NK-92 (cell line): ENCODE results near the gene PDCD10.

Source experiments
- DNase-seq: peaks from one replicate; lab custom pipeline; 2025; ENCODE audit not compliant: unreplicated experiment; lab: John Stamatoyannopoulos, UW

Gene PDCD10

DNA sequence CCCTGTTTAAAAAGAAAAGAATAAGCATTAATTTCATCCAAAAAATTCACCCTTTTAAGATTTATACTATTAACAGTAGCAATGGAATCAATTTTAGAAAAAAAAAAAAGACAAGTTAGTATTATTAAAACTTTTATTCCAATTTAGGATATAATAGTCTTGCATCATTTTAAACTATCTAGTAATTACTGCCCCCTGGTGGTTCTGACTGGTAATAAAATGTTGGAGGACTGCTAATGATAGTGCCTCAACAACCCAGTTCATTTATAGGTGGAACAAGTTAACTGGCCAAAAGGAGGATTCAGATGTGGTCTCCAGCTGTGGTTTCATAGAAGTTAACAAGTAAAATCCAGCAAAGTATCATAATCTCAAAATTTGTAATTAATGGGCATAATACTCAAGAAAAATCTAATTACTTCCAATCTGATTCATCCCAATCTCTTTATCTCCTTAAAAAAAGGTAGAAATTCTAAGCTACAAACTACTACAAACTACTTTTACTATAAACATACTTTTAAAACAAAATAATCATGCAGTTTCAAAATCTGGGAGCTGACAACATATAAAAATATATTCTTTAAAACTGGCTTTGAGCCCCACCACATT is 50.2 kb downstream of the PDCD10 start:
- DNase-seq: peak; percentile 5

DNA sequence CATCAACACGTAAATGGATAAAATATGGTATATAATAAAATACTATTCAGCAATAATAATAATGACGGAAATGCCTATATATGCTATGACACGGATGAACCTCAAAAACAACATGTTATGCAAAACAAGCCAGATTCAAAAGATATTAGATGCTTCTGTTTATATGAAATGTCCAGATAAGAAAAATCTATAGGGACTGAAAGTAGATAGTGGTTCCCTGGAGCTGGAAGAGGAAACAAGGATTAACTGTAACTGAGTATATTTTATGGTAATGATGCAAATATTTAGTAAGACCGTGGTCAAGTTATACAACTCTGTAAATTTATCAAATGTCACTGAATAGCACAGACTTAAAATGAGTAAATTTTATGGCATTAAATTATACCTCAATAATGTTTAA is 55.2 kb downstream of the PDCD10 start:
- DNase-seq: no peak

DNA sequence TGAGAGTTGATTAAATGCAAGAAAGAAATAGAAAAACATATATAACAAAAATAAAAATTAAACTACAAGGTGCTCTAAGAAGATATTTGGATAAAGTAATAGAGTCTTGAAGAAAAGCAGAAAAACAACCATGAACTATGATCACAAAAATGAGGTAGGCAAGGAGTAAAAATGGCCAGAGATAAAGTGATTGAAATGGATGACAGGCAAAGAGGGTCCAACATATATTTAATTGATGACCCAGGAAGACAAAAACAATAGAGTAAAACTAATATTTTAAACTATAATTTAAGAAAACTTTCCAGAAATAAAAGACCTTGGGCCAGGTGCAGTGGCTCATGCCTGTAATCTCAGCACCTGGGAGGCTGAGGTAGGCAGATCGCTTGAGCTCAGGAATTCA is 58.8 kb downstream of the PDCD10 start:
- DNase-seq: no peak

DNA sequence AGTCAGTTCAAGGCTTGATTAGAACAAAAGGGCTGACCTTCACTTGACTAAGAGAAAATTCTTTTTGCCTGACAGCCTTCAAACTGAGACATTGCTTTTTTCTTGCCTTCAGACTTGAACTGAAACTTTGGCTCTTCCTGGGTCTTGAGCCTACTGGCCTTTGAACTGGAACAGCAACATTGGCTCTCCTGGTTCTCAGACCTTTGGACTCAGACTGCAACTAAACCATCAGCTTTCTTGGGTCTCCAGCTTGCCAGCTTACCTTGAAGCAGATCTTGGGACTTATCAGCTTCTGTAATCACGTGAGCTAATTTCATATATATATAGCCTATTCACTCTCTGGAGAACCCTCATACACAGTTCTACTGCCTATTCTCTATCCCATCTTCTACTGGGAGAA is 61.5 kb downstream of the PDCD10 start:
- DNase-seq: no peak

DNA sequence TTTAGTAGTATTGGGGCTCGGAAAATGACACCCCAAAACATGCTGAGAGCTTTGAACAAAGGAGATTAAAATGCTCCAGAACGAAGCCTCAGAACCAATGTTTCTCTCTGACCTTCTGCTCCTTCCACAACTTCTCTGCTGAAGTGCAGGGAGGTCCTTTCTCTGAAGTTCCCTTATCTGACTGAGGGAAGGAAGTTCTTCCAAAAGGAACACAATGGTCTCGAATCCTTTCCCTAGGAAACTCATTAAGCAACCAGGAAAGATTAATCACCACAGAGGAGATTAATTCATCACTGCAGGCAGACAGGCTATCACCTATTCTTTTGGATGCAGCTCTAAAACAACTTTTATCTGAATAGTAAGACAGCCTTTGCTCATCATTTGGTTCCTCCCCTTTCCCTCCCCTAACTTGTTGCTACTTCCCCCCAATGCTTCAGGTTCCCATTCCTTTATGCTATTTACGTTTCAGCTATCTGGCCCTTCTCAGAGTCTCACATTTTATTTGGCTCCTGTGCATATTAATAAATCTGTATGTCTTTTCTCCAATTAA is 62.7 kb downstream of the PDCD10 start:
- no peak for DNase-seq

DNA sequence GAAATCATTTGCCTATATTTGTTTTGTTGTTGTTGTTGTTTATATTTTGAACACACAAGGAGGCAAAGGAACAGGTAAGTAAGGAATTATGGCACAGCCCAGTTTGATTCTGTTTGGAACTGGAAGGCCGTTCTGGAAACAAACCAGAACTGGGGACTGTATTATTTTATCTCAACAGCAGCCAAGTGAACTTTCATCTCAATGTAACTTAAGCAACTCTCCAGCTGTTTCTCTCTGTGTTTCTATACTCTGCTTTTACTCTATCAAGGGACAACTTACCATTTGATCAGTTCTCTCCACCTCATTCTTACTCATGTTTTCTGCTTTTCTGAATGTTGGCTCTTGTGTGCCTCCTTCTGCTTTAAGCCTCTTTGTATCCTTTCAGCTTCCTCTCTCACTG is 65.0 kb downstream of the PDCD10 start:
- no peak for DNase-seq

DNA sequence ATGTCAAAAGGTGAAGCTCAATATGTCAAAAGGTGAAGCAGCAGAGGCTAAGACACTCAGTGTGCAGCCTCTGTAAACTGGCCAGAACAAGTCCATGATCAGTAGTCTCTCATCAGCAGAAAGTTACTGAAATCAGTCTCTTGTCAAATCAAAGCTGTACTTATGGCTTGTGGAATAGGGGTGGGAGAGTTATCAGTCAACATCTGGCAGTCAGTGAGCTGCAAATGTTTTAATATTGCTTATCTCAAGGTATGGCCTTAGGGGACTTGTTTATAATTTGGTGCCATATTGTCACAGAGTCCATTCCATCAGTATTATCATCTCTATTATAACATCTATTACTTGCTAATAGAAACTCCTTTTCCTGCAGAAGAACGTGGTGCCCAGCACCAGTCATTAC is 66.0 kb downstream of the PDCD10 start:
- DNase-seq: no peak

DNA sequence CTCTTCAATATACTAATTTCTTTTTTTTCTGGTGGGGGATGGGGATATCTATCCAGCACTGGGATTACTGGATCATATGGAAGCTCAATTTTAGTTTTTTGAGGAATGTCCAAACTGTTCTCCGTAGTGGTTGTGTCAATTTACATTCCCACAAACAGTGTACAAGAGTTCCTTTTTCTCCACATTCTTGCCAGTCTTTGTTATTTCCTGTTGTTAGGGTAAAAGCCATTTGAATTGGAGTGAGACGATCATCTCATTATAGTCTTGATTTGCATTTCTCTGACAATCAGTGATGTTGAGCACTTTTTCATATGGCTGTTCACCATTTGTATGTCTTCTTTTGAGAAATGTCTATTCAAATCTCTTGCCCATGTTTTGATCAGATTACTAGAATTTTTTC is 68.1 kb downstream of the PDCD10 start:
- DNase-seq: no peak

DNA sequence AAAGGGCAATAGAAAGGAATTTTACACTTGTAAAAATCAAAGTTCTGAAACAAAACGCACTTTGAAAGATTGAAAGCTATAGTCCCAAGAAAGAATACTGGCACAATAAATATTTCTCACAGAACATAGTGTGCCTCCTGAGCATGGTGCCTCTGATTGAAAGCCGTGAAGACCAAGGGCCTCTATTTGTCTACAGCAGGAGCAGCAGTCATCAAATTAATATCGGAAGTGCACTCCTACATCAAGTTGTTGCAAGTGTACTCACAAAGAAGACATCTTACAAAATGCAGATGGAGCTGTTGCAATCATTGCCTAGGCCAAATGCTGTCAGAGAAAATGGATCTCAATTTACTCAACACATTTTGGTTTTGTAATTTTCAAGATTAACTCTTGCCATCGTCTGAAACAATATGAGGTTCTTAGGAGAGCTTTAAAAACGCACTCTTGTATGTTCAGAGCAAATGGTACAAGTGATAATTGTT is 71.7 kb downstream of the PDCD10 start:
- DNase-seq: no peak

DNA sequence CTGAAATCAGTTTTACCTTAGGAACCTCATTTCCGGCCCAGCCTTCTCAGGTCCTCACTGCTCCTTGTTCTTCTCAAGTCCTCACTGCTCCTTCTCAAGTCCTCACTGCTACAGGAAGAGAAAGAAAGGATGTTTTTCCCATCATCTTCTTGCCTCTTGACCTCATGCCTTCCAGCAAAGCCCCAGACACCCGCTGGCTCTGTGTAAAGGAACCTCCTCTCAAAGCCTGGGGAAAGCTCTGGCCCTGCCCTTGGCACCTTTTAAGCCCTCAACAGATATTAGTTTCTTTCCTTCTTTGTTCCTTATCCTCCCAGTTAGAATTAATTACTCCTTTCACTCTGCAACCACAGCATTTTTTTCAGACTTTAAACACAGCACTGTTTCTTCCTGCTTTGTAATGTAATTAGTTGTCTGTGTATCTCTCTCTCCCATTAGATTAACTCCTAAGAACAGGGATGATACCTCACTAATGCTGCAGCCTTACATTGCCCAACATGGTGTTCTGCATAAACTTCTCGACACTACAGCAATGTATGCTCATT is 76.9 kb downstream of the PDCD10 start:
- no peak for DNase-seq

DNA sequence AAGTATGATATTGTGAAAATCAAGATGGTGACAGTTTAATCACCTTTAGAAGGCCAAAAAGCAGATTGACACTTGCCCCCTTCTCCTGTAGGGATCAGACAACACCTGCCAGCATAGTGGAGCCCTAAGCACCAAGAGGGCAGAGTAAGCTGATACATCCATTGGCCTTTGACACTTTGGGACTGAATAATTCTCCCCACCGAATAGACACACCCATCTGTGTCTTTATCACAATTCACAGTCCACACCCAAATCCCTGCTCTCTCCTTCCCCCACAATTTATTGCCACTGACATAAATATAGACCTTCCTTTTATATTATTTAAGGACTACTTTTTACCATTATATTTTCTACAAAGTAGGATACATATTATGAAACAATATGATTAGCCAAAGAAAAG is 77.9 kb downstream of the PDCD10 start:
- DNase-seq: no peak

DNA sequence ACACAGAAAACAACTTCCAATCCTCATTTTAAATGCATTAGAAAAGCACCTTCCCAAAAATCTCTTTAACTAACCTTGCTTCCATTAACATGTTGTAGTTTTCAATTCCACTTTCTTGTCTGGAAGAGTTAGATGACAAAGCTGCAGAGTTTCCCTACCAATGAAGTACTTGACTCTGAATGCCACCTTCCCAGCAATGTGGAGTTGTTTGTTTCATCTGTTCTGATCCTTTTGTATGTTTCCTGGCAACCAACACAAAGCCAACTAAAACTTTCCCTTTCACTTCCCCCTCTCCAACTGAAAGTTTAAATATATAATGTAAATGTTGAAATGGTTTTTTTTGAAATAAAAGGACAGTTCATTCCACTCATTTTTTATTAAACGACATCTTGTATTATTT is 80.9 kb downstream of the PDCD10 start, which contains the start of gene WDR49:
WDR49 (minus strand) TSS at position 183 of the 400 bp plus-strand sequence. CDS start 517 bp downstream, outside the sequence.
- DNase-seq: no peak

DNA sequence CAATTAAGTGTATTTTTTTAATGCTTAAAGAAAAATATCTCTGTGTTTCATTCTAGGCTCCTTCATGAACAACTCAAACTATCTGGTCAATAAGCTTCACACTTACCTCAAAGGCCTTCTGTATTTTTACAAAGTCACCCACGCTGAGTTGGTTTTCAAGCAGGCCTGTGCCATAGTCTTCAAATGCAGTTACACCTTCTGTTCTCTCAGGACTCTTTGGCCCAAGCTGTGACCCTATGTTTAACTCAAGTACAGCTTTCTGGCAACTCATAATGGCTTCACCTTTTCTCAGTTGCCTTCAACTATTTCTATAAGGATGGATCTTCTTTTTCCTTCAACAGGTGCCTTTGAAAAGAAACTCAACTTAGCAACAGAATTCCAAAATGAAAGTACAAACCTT is 81.5 kb downstream of the PDCD10 start:
- DNase-seq: no peak

DNA sequence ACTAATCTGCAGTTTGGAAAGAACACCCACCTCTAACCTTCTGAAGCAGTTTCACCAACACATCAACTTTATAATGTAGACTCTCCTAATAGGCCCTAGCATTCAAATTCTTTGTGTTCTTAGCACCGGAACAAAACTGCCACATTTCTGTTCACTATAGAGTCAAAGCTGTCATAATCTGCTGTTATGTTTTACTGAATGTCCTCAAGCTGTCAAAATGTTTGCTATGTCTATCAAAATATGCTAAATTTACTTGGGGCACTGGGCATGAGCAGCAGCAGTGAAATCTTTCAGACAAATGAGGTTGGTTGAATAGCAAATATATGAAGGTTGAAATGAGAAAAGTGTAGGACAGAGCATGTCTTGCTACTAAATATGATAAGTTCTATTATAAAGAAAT is 82.9 kb downstream of the PDCD10 start:
- DNase-seq: no peak

DNA sequence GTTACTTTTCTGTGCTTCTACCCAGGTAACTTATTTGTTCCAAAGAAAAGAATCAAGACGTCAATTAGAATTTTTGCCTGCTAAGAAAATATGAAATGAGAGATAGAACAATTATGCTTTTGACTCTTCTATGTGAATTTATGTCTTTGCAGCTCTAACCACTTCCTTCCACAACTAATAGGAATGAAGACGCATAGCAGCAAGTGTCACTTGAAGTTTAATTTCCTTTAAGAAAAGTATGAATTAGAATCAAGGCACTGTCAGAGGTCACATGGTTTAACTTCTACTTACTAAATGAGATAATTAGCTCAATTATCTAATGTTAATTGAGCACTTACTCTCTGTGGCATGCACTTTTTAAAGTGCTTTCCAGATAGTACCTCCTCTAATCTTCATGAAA is 84.2 kb downstream of the PDCD10 start:
- no peak for DNase-seq

DNA sequence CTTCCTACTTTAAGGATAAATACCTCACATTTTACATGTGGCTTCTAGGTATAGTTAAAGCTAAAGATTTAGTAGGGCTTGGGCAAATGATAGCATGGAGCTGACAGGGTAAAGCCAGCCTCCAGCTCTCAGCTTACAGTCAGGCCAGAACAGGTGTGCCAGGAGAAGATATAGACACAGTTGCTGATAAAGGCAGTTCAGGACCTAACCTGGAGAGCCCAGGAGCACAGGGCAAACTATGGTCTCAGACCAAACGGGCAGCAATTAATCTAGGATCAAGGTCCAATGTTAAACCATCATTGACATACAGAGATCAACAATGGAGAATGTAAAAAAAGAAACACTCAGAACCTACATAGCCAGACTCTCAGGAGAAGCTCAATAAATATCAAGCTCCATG is 84.9 kb downstream of the PDCD10 start:
- no peak for DNase-seq

DNA sequence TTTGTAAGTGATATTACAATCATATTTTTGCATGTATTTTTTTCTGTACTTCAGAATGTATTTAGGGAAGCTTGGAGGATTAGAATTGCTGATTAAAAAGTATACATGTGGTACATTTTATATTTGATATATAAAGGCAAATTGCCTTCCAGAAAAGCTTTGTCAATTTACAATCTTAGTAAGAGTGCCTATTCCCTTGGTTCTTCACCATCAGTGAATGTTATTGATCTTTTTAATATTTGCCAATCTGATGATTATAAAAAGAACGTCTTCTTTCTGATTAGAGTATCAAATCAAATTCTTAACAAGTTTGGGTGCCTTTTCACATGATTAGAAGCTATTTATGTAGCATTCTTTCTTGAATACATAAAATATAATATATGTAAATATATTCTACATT is 90.1 kb downstream of the PDCD10 start:
- no peak for DNase-seq
